Nephron (organoid): ENCODE data around the gene NAV2.

Source experiments
- H3K27ac Mint-ChIP-seq, 3 experiments: 2 replicates each; pipeline ENCODE4 v1.8.0; 2020; ENCODE audit warnings: mixed read lengths in 3 of 3, mild to moderate bottlenecking in 2 of 3, moderate library complexity in 1 of 3
- H3K27me3 Mint-ChIP-seq: 2 replicates; pipeline ENCODE4 v1.8.0; 2021; ENCODE audit warnings: low read depth, mild to moderate bottlenecking, moderate library complexity, mixed read lengths
- H3K36me3 Mint-ChIP-seq: 2 replicates; pipeline ENCODE4 v1.8.0; 2020; ENCODE audit warnings: low read depth, mixed read lengths
- H3K4me1 Mint-ChIP-seq: 2 replicates; pipeline ENCODE4 v1.8.0; 2020; ENCODE audit warnings: mixed read lengths
- H3K4me3 Mint-ChIP-seq, 3 experiments: 2 replicates each; pipeline ENCODE4 v1.8.0; 2020; ENCODE audit warnings: mild to moderate bottlenecking in 3 of 3, mixed read lengths in 3 of 3, moderate library complexity in 2 of 3
- H3K9me3 Mint-ChIP-seq: 2 replicates; pipeline ENCODE4 v1.8.0; 2020; ENCODE audit warnings: mixed read lengths
- CTCF ChIP-seq, 3 experiments: fragments of 200-600 bp; sonication (generic); IDR thresholded peaks; one replicate each; pipeline ENCODE4 v1.5.0; 2021; ENCODE audit warnings: antibody characterized with exemption in 3 of 3; ENCODE audit not compliant: unreplicated experiment in 3 of 3

NAV2 gene

GRCh38 chr11:19697721-19698121, 14.9 kb upstream of the NAV2 start:
- H3K4me1 Mint-ChIP-seq, result peaks cover 16% of the 10 kb centered on the region
- H3K27ac Mint-ChIP-seq, result no peak overlapping the region
- H3K36me3 Mint-ChIP-seq, result no peaks in the 10 kb centered on the region
- no peak for TF ChIP-seq CTCF (IDR thresholded peaks at IDR 0.05; ENCODE audit: unreplicated experiment in 3 of 3)
- no peak overlapping the region for H3K4me3 Mint-ChIP-seq
- H3K27me3 Mint-ChIP-seq, result peaks cover 34% of the 10 kb centered on the region
- H3K9me3 Mint-ChIP-seq, result no peaks in the 10 kb centered on the region

GRCh38 chr11:19698493-19699292, 13.9 kb upstream of the NAV2 start:
- no peaks in the 10 kb centered on the region for H3K36me3 Mint-ChIP-seq
- peaks cover 34% of the 10 kb centered on the region for H3K27me3 Mint-ChIP-seq
- H3K4me1 Mint-ChIP-seq, result peaks cover 16% of the 10 kb centered on the region
- H3K4me3 Mint-ChIP-seq, result no peak overlapping the region
- no peaks in the 10 kb centered on the region for H3K9me3 Mint-ChIP-seq
- no peak for TF ChIP-seq CTCF (IDR thresholded peaks at IDR 0.05; ENCODE audit: unreplicated experiment in 3 of 3)
- no peak overlapping the region for H3K27ac Mint-ChIP-seq

- Mint-ChIP-seq H3K27me3 (peaks cover 30% of the 10 kb centered on the region), H3K4me1 (peaks cover 16% of the 10 kb centered on the region), H3K27ac (no peak overlapping the region), H3K9me3 (no peaks in the 10 kb centered on the region), H3K36me3 (no peaks in the 10 kb centered on the region), H3K4me3 (no peak overlapping the region)
- TF ChIP-seq CTCF (IDR thresholded peaks at IDR 0.05; ENCODE audit: unreplicated experiment in 3 of 3), result no peak
Measured at GRCh38 chr11:19701421-19701820, 11.2 kb upstream of the NAV2 start.

- H3K4me1 Mint-ChIP-seq, result peaks cover 14% of the 10 kb centered on the region
- no peak for TF ChIP-seq CTCF (IDR thresholded peaks at IDR 0.05; ENCODE audit: unreplicated experiment in 3 of 3)
- no peaks in the 10 kb centered on the region for H3K36me3 Mint-ChIP-seq
- peaks cover 28% of the 10 kb centered on the region for H3K27me3 Mint-ChIP-seq
- no peaks in the 10 kb centered on the region for H3K9me3 Mint-ChIP-seq
- H3K4me3 Mint-ChIP-seq, result no peak overlapping the region
- no peak overlapping the region for H3K27ac Mint-ChIP-seq
Measured at GRCh38 chr11:19702620-19703019, 10.0 kb upstream of the NAV2 start.

- Mint-ChIP-seq H3K4me3 (no peak overlapping the region), H3K4me1 (peaks cover 8% of the 10 kb centered on the region), H3K27ac (no peak overlapping the region), H3K9me3 (no peaks in the 10 kb centered on the region), H3K36me3 (no peaks in the 10 kb centered on the region), H3K27me3 (peaks cover 22% of the 10 kb centered on the region)
- TF ChIP-seq CTCF (IDR thresholded peaks at IDR 0.05; ENCODE audit: unreplicated experiment in 3 of 3), result no peak
Measured at GRCh38 chr11:19703211-19703610, 9.4 kb upstream of the NAV2 start.

- no peak overlapping the region for H3K4me3 Mint-ChIP-seq
- H3K4me1 Mint-ChIP-seq, result peaks cover 7% of the 10 kb centered on the region
- no peaks in the 10 kb centered on the region for H3K36me3 Mint-ChIP-seq
- H3K9me3 Mint-ChIP-seq, result no peaks in the 10 kb centered on the region
- peaks cover 16% of the 10 kb centered on the region for H3K27me3 Mint-ChIP-seq
- H3K27ac Mint-ChIP-seq, result no peak overlapping the region
- TF ChIP-seq CTCF (IDR thresholded peaks at IDR 0.05; ENCODE audit: unreplicated experiment in 3 of 3), result no peak
Measured at GRCh38 chr11:19704213-19704612, 8.4 kb upstream of the NAV2 start.
